Measurements from ENCODE around the gene ENGASE.

- TF ChIP-seq EP300 (IDR thresholded peaks at IDR 0.05) (no peak), POLR2A (IDR thresholded peaks at IDR 0.05) (no peak)
- TF ChIP-seq, protein P1, sequence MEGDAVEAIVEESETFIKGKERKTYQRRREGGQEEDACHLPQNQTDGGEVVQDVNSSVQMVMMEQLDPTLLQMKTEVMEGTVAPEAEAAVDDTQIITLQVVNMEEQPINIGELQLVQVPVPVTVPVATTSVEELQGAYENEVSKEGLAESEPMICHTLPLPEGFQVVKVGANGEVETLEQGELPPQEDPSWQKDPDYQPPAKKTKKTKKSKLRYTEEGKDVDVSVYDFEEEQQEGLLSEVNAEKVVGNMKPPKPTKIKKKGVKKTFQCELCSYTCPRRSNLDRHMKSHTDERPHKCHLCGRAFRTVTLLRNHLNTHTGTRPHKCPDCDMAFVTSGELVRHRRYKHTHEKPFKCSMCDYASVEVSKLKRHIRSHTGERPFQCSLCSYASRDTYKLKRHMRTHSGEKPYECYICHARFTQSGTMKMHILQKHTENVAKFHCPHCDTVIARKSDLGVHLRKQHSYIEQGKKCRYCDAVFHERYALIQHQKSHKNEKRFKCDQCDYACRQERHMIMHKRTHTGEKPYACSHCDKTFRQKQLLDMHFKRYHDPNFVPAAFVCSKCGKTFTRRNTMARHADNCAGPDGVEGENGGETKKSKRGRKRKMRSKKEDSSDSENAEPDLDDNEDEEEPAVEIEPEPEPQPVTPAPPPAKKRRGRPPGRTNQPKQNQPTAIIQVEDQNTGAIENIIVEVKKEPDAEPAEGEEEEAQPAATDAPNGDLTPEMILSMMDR (IDR thresholded peaks at IDR 0.05) = no peak
Measured at GRCh38 chr17:79096477-79096876, 21.9 kb downstream of the ENGASE start.

All from tibial nerve (tissue), 4 donors.